IPS-NIHi7 (cell line): ENCODE data around the gene SUFU.

Experiments used
- DNase-seq: peaks from one replicate; pipeline ENCODE4 v3.0.0; 2012; ENCODE audit warnings: mixed read lengths; ENCODE audit errors: extremely low spot score

SUFU gene

DNA sequence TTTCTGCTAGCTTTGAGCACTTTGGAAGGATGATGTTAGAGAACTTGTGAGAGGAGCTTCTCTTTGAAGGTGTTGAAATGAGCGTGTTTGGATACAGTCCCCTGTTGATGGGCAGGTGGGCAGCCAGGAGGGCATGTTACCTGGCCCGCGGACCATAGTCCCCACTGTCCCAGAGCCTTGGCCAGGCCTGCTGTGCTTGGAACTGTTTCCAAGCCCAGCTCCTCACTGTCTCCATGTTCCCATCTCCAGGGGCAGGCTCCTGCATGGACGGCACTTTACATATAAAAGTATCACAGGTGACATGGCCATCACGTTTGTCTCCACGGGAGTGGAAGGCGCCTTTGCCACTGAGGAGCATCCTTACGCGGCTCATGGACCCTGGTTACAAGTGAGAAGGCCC, 113.3 kb downstream of the SUFU start:
- no peak for DNase-seq

DNA sequence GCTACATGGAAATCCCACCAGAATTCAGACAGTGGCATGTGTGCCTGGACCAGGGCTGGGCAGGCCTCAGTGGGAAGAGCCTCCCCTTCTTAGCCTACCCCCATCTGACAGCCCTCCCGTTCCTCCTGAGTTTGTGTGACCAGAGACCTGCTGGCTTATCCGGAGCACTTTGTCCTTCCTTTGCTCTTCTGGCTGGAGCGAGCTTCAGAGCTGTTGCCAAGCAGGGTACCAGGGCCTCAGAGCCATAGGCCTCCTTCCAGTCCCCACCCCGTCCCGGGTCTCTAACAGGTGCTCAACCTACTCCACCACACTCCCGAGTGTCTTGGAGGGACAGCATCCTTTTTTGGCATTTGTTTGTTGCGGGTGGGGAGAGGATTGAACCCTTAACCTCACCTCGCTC, 114.0 kb downstream of the SUFU start:
- DNase-seq = no peak

DNA sequence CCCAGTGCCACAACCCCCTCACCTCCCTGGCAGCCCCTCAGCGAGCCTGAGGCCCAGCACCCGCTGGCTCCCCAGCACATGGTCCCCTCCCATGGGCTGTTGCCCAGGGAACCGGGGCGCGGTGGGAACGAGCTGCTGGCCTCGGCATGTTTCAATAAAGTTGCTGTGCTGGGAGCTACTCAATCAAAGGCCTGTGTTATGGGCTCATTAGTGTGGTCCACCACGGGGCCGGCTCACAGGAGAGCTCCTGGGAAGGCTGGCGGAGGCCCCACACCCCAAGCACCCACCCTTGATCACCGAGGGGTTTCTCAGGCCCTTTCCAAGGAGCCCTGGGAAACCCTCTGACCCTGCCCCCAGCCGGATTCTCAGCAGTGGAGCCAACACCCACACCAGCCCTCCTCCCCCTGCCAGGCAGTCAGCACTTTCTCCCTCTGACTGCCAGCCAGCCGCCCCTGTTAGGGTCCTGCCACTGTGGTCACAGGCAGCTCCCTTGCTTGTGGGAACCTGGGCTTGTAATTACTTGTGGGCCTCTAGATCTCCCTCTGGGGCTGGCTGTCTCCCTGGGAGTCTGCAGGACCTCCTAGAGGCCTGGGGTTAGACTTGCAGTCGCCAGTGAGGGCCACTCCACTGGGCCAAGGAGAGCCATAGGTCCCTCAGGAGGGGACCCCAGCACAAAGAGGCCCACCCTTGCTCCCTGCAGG, 115.7 kb downstream of the SUFU start:
- no peak for DNase-seq

DNA sequence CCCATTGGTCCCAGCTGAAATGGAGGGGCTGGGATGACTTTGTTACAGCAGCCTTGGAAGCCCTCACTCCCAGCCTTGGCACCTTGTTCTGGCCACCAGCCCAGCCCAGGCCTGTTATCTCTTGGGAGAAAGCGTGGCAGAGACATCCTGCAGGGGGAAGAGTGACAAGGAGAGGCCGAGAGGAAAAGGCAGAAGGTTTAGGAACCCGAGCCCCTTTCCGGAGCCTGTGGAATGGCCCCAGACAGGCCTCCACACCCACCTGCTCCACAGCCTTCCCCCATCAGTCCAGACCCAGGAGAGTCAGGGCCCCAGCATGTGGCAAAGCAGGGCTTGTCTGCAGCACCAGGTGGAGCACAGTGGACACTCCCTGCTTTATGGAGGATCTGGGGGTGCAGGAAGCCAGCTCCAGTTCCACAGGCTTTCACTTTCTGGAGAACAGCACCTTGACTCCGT, 116.4 kb downstream of the SUFU start:
- no peak for DNase-seq

DNA sequence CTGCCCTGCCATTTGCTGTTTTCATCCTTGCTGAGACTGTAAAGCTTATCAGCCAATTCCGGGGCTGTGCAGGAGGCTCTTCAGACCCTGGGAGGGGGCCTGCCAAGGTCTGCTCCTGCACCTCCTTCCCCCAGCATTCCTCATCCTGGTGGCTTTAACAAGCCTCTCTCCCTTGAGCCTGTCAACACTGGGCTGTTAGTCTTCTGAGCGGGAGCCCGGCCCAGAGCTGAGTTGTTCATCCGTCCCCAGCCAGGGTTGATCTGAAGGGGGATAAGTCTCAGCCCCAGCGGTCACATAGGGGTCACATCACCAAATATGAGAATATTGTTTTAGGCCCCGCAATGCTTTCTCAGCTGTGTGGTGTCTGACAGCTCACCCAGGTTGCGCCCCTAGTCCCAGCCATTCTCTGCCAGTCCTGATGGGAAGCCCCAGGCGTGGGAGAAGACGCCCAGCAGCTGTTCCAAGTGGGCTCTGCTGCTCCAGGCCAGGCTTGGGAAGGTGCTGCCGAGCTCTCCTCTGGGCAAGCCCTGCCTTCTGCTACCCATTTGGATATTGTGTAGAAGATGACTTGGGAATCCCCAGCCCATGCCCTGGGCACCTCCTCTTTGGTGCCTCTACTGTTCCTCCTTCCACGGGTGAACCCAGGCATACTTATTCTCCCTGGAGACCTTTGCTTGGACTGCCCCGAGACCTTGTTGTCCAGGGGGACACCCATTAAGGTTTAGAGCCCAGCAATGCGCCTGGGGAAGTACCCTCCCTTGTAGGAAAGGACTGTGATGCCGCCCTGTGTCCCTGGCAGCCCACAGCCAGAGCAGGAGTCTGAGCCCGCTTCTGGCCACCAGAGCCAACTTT, 117.0 kb downstream of the SUFU start:
- no peak for DNase-seq

DNA sequence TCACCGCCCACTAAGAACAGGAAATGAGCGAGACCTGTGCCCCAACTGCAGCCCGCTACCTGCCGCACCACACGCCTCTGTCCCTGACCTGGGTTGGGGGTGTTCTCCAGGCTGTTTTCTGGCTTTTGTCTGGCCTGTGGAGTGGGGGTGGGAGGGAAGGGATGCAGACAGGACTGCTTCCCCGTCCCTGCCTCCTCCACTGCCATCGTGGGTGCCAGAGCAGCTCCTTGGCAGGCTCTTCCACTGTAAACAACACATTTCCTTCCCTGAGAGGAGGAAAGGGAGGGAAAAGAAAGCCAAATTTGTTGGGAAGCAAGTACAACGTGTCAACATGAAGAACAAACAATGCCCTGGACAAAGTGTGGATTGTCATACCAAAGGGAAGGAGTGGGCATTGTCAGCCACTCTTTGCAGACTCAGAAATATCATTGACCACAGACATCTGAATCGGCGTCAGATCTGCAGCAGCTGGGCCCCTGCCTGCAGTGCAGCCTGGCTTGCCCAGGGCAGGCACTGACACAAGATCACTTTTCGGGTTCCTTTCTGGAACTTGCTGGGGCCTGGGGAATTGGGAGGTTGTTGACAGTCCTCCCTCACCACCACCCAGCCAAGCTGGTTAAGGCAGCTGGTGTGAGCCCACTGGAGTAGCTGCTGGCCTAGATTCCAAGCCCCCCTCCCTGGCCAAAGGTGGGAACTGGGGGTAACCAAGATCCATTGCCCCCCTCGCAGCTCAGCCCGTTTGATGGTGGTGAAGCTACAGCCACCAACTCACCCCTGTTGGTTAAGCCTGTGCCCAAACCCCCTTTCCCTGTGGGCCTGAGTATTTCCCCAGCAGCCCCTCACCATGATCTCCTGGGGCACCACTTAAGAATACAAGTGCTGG, 117.9 kb downstream of the SUFU start:
- no peak for DNase-seq

DNA sequence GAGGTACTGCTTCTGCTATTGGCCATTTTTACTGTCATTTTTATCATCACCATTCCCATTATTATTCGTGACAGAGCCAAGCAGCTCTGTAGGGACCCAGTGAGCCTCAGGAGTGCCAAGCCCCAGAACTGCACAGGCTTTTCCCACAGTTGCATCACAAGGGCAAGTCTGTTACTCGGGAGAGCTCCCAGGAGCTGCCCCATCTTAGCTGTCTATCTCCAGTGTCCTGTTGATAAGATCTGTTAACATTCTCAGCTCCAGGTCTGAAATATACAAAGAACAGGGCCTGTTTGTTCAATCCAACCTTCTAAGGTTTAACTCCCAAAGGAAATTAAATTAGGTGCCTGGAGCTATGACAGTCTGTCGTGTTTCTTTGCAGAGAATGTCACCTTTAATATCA, 120.3 kb downstream of the SUFU start:
- DNase-seq = no peak

DNA sequence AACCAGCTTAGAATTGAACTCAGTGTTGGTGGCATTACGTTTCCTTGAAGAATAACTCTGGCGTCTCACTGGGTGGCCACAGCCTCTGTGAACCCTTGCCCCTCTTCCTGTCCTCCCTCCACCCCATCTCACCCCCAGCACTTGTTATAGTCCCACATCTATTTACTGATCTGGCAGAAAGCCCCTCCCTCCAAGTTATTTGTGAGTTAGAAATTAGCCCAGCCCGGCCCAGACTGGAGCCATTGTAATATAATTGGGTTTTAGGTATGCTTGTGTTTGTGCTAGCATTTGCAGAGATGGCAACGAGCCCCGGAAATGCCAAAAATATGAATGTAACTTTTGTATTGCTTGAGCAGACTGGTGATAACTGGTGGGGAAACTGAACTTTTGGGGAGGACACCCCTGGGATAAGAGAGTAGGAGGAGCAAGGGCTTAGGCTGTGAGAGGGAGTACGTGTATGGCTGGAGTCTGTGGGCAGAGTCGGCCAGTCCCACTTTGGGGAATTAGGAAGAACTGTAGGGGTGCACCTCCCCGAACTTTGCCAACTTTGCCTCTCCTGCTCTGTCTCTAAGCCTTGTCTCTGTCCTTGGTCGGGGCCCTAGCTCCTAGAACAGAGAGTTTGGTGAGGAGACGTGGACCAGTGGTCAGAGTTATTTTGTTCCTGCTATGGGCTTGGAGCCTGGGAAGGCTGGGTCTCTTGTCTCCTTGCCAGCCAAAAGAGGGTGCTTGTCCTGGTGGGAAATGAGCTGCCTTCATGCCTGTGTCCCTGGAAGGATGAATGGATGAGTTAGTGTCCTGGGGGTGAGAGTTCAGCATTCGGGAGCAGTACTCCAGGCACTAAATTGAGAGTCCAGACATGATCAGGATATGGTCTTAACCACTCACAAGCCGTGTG, 121.2 kb downstream of the SUFU start:
- no peak for DNase-seq

DNA sequence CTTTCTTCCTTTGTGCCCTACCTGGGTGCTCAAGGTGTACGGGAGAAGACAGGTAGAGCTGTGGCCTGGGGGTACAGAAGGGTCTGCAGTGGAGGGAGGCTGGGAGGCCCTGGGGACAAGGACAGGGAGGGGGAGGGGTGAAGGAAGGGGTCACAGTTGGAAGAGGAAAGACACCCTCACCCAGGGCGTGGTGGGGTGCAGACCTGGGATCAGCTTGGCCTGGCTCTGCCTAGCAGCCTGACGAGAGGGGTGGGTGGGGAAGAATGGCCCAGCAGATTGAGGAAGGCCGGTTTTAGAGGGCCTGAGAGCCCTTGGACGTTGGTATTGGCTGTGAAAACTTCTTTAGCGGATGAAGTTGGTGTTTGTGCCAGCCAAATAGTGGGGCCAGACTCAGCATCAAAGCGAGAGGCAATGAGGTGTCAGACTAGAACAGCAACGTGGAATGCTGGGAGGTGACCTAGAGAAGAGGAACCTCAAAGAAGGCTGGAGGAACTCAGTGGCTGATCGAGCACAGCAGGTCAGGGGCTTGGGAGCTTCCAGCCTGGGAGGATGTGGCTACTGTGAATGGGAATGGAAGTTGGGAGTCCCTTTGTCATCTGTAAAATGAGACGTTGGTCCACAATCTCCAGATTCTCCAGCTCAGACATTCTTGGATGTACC, 122.4 kb downstream of the SUFU start:
- no peak for DNase-seq

DNA sequence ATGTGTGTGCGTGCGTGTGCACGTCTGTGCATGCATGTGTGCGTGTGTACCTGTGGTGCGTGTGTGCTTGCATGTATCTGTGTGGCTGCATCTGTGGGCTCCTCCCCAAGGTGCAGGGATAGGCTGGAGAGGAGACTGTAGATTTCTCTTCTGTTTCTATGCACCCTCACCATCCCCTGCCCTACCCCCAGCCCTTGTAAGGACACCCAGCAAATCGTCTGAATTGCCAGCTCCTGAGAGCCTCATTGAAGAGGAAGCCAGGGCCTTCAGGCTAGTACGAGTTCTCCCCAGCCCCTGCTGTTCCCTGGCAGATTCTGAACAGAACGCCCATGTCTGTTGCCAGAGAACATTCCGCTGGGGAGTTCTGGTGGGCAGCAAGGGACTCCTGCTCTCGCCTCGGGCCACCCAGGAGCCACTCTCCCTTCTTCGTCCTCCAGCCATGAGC, 123.5 kb downstream of the SUFU start:
- DNase-seq = no peak

DNA sequence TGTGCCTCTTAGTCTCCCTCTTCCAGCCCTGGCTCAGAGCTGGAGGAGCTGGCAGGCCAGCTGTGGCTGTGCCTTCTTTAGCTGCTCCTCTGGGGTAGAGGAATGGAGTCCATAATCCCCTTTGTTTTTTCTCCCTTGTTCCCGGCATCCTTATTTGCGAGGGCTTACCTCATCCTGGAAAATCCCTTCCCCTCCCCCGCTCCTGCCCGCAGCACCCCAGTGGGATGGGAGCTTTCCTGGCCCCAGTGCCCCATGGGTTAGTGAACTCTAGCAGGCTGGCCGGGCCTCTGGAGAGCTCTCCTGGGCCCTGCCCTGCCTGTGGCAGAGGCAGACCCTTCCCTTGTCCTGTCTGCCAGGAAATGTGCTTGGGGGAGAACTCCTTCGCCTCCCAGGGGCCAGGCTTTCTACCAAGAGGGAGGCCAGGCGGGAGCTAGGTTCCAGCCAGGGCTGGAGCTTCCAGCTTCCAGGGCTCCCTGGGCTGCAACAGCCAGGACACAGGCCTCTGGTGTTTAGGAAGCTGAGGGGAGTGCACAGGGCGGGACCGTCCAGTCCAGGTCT, 124.0 kb downstream of the SUFU start:
- peak; percentile 77 for DNase-seq

DNA sequence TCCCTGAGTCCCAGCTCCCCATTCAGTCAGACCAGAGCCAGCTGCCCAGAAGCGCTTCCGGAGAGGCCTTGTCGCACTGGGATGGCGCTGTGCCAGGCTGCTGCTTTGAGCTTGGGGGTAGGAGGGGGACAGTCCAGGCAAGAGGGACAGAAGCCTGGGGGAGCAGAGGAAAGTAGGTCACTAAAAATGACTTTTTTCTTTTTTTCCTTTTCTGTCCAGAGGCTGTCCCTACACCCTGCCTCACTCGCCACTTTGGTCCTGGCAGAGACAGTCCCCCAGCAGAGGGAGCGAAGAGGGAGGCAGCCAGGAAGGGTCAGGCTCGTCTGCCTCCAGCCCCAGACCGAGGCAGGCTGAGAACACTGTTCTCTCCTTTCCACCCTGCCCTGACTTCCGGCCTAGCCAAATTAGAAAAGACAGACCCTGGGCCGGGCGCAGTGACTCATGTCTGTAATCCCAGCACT, 124.7 kb downstream of the SUFU start:
- DNase-seq = no peak

DNA sequence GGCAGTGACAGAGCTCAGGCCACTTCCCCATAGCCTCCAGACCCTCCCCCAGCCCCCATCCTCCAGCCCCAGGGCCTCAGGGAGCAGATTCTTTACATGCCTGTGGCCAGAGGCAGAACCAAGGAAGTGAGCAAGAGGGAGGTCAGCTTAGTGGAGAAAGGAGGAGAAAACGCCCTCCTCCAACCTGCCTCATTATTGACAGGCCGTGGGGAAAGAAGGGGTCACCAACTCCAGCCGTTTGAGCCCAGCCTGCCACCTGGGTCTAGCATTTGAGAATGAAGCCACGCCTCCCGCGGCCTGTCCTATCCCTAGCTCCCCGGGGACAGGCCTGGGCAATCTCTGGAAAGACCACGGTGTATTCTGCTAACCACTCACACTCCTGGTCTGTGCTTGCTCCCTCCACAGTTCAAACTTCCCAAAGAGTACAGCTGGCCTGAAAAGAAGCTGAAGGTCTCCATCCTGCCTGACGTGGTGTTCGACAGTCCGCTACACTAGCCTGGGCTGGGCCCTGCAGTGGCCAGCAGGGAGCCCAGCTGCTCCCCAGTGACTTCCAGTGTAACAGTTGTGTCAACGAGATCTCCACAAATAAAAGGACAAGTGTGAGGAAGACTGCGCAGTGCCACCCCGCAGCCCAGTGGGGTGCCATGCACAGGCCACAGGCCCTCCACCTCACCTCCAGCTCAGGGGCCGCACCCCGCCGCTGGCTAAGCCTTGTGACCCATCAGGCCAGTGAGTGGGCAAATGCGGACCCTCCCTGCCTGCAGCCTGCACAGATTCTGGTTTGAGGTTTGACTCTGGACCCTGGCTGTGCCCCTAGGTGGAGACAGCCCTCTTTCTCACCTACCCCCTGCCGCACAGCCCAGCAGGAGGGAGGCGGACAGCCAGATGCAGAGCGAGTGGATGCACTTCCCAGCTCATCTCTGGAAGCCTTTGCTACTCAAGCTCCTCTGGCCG, 126.2 kb downstream of the SUFU start:
- peak; percentile 76 for DNase-seq

DNA sequence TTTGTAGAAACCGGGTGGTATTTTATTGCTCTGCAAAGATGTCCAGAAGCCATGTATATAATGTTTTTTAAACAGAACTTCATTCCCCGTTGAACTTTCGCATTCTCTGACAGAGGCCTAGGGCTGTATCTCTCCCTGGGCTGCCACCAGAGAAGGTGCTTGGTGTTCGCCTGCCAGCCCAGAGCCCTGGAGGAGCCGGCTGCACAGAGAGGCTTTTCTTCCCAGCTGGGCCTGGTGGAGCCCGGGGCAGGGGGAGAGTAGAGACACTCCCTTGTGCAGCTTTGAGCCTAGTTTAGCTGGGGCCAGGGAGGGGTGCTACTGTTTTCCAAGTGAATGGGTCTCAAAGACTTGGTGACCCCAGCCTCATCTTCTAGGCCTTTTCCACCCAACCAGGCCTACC, 126.9 kb downstream of the SUFU start:
- DNase-seq = no peak

DNA sequence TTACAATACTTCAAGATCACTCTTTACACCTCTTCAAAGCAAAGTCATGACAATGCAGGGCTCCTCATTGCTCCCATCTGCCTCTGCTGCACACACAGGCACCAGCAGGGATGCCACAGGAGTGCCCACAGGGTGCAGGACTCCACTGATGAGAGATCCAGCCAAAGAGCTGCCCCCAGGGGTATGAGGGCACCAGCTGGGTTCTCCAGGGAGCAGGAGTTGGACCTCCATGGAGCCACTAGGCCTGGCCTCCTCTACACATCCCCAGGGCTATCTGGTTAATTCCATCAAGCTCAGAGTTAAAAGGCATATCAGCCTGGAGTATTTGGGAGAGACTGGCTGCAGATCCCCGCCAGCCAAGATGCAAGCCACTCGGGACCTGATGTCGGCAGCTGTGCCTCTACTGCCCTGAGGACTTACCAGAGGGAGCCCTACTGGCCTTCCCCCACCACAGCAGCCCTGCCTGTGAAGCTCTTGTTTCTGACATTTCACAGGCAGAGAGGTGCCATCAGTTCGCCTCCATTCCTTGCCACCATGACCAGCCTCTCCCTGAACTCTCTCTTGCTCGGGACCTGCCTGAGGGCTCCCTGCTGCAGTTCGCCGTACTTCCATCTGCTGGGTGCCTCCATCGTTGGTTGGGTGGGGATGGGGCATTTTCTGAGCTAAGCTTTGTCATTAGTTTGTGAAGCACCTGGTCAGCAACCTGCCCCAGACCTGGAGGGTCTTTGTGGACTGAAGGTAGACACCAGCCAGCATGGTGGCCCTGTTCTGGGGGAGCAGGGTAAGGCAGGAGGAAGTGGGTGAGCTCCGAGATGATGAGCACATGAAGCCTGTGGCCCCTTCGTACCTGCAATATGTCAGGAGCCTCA, 128.0 kb downstream of the SUFU start:
- DNase-seq = no peak

DNA sequence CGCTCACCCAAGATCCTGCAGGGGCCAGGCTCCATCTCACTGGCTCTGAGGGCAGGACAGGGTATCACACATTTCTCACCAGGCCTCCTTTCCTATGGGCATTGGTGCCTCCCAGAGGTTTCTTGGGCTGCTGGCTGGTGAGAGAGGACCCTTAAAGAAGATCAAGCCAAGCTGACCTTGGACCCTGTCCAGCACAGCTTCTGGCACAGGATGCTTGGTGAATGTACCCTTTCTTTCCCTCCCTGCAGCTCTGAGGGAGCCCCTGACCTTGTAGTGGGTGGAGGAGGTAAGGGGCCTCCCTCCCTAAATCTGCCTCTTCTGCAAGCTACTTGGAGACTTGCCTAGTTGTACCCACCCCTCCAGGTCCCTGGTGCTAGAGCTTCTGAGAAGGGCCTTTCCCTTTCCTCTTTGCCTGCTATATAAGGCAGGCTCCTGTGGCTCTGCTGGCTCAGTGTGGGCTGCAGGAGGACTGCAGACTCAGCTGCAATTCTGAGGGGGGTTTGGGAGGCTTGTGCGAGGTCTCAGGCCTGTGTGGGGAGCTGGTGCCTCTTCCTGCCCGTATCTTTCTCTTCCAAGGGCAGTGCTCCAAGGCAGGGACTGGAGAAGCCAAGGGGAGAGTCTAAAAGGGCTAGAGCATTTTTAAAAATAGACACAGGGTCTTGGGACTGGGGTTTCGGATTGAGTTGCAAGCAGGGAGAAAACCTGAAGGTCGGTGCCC, 128.8 kb downstream of the SUFU start:
- DNase-seq = no peak

DNA sequence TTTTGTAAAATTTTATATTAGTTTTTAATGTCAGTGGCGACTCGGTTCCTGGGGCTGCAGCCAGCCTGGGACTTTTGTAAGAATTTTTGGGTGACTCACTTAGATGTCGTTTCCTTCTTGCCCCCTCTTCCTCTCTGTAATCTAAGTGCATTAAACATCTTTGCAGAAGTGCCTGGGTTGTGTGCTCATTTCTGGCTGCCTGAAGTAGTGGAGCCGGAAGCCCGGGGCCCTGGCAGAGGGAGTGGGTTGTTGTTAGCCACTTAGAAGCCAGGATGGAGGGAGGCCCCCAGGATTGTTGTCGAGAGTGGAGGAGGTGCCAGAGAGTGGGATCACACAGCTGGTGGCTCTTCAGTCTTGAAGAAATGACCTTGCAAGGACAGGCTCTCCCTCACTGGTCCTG, 129.5 kb downstream of the SUFU start:
- no peak for DNase-seq
